ENCODE results near the gene ENPP3. TPM values are rescaled to one million over a fixed set of nuclear protein-coding genes. Genes with fewer than 3 reads are reported as not detected.
A peak's percentile ranks its signal among the peaks of the same experiment; 100 is the strongest.

Gene ENPP3
- total and polyA plus RNA-seq, 9 of the 15 experiments (the other 6 are each of a cell fraction or from before 2014, with no cell fraction given): 14.0 to 32.8 (median 21.6) TPM

DNA sequence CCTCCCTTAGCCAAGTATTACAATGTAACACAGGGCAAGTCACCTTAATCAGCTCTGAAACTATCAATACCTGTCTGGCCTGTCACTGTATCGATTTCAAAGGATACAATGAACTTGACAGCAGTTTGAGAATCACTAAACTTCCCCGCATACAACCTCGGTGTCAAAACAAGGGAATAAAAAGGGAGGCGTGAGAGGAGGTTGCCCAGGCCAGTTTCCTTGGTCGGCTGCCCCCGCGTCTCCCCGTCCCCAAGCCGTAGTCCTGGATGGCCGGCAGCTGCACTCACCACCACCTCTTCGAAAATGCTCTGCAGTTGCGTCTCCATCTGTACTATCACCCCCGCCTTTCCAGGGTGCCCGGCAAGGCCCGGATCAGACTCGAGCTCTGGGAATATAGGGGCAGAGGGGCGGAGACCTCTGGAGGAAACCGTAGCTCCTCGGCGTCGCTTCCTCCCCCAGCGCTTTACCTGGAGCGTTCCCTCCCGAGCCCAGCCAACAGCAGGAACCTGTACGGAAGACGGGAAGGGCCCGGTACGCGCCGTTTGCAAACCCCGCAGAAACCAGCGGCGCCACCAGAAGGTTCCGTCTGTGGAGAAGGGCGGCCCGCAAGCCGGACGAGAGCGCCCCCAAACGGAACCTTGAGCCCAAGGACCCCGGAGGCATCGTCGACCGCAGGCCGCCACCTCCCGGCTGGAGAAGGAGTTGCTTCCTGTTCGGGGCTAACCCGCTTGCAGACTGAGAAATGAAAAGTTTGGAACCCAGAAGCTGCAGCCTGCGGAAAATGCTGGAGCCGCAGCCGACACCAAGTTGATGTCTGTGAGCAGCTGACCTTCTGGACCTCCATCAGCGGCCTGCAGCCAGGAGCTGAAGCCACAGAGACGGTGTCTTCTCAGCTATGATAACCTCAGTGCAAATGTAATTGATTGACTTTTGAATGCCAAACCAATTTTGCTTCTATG lies 9.1 kb upstream of the ENPP3 start, which contains the start of gene MED23 (continued):
- TF ChIP-seq NR4A1 (CRISPR knock-in tag; IDR thresholded peaks at IDR 0.05) (0 out of 2 replicates have a peak, but pooled peaks have one; percentile 66), NR4A1 (tag; IDR thresholded peaks at IDR 0.05) (peak; percentile 64; the same call in 1 of the 2 replicates), SMARCC2 (IDR thresholded peaks at IDR 0.05; ENCODE audit: low read depth) (no peak; the same call in 1 of the 2 replicates), ZNF253 (CRISPR knock-in tag; conservative IDR thresholded peaks at IDR 0.05) (no peak), NELFE (IDR thresholded peaks at IDR 0.05; ENCODE audit: insufficient read depth, insufficient read length) (no peak), PHF21A (IDR thresholded peaks at IDR 0.05; ENCODE audit: borderline replicate concordance, low read depth) (peak; percentile 88)
- TF ChIP-seq, protein P1, sequence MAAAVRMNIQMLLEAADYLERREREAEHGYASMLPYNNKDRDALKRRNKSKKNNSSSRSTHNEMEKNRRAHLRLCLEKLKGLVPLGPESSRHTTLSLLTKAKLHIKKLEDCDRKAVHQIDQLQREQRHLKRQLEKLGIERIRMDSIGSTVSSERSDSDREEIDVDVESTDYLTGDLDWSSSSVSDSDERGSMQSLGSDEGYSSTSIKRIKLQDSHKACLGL (CRISPR knock-in tag; IDR thresholded peaks at IDR 0.05; ENCODE audit: borderline replicate concordance, poor library complexity, severe bottlenecking): no peak
- TF ChIP-seq, protein P2, sequence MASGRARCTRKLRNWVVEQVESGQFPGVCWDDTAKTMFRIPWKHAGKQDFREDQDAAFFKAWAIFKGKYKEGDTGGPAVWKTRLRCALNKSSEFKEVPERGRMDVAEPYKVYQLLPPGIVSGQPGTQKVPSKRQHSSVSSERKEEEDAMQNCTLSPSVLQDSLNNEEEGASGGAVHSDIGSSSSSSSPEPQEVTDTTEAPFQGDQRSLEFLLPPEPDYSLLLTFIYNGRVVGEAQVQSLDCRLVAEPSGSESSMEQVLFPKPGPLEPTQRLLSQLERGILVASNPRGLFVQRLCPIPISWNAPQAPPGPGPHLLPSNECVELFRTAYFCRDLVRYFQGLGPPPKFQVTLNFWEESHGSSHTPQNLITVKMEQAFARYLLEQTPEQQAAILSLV (tag; IDR thresholded peaks at IDR 0.05): no peak
- TF ChIP-seq, protein P3, sequence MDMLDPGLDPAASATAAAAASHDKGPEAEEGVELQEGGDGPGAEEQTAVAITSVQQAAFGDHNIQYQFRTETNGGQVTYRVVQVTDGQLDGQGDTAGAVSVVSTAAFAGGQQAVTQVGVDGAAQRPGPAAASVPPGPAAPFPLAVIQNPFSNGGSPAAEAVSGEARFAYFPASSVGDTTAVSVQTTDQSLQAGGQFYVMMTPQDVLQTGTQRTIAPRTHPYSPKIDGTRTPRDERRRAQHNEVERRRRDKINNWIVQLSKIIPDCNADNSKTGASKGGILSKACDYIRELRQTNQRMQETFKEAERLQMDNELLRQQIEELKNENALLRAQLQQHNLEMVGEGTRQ (CRISPR knock-in tag; IDR thresholded peaks at IDR 0.05): no peak
- TF ChIP-seq, protein P4, sequence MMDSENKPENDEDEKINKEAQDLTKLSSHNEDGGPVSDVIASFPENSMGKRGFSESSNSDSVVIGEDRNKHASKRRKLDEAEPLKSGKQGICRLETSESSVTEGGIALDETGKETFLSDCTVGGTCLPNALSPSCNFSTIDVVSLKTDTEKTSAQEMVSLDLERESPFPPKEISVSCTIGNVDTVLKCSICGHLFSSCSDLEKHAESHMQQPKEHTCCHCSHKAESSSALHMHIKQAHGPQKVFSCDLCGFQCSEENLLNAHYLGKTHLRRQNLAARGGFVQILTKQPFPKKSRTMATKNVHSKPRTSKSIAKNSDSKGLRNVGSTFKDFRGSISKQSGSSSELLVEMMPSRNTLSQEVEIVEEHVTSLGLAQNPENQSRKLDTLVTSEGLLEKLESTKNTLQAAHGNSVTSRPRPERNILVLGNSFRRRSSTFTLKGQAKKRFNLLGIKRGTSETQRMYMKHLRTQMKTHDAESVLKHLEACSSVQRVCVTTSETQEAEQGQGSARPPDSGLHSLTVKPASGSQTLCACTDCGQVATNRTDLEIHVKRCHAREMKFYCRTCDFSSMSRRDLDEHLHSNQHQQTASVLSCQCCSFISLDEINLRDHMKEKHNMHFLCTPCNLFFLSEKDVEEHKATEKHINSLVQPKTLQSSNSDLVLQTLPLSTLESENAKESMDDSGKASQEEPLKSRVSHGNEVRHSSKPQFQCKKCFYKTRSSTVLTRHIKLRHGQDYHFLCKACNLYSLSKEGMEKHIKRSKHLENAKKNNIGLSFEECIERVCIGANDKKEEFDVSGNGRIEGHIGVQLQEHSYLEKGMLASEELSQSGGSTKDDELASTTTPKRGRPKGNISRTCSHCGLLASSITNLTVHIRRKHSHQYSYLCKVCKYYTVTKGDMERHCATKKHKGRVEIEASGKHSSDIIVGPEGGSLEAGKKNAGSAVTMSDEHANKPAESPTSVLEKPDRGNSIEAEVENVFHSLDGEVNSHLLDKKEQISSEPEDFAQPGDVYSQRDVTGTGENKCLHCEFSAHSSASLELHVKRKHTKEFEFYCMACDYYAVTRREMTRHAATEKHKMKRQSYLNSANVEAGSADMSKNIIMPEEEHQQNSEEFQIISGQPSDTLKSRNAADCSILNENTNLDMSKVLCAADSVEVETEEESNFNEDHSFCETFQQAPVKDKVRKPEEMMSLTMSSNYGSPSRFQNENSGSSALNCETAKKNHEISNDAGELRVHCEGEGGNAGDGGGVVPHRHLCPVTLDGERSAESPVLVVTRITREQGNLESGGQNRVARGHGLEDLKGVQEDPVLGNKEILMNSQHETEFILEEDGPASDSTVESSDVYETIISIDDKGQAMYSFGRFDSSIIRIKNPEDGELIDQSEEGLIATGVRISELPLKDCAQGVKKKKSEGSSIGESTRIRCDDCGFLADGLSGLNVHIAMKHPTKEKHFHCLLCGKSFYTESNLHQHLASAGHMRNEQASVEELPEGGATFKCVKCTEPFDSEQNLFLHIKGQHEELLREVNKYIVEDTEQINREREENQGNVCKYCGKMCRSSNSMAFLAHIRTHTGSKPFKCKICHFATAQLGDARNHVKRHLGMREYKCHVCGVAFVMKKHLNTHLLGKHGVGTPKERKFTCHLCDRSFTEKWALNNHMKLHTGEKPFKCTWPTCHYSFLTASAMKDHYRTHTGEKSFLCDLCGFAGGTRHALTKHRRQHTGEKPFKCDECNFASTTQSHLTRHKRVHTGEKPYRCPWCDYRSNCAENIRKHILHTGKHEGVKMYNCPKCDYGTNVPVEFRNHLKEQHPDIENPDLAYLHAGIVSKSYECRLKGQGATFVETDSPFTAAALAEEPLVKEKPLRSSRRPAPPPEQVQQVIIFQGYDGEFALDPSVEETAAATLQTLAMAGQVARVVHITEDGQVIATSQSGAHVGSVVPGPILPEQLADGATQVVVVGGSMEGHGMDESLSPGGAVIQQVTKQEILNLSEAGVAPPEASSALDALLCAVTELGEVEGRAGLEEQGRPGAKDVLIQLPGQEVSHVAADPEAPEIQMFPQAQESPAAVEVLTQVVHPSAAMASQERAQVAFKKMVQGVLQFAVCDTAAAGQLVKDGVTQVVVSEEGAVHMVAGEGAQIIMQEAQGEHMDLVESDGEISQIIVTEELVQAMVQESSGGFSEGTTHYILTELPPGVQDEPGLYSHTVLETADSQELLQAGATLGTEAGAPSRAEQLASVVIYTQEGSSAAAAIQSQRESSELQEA (IDR thresholded peaks at IDR 0.05; ENCODE audit: low read depth): peak; percentile 80
- TF ChIP-seq, protein P5, sequence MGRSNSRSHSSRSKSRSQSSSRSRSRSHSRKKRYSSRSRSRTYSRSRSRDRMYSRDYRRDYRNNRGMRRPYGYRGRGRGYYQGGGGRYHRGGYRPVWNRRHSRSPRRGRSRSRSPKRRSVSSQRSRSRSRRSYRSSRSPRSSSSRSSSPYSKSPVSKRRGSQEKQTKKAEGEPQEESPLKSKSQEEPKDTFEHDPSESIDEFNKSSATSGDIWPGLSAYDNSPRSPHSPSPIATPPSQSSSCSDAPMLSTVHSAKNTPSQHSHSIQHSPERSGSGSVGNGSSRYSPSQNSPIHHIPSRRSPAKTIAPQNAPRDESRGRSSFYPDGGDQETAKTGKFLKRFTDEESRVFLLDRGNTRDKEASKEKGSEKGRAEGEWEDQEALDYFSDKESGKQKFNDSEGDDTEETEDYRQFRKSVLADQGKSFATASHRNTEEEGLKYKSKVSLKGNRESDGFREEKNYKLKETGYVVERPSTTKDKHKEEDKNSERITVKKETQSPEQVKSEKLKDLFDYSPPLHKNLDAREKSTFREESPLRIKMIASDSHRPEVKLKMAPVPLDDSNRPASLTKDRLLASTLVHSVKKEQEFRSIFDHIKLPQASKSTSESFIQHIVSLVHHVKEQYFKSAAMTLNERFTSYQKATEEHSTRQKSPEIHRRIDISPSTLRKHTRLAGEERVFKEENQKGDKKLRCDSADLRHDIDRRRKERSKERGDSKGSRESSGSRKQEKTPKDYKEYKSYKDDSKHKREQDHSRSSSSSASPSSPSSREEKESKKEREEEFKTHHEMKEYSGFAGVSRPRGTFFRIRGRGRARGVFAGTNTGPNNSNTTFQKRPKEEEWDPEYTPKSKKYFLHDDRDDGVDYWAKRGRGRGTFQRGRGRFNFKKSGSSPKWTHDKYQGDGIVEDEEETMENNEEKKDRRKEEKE (IDR thresholded peaks at IDR 0.05; ENCODE audit: borderline replicate concordance in 1 of 2, control insufficient read depth in 1 of 2, low read depth in 2 of 2, low read length in 1 of 2): peak in 1 of 2 experiments; percentile 98; a peak in 2 of 4 replicates
